Subcutaneous adipose tissue (tissue), 4 donors: Measurements from ENCODE around the gene PCDHA6. TPM values are rescaled to one million over a fixed set of nuclear protein-coding genes. Genes with fewer than 3 reads are reported as not detected.

Source experiments
- CTCF ChIP-seq: fragments of 450-650 bp; IDR thresholded peaks from one replicate; pipeline ENCODE4 v1.5.1; 2016; ENCODE audit warnings: low read depth, mild to moderate bottlenecking, control low read depth, antibody characterized with exemption, moderate library complexity
- total RNA-seq, 4 donors: library from RNA; depleted of rRNA; stranded (reverse); fragments of >200 nt; gene quantifications; one replicate each; pipeline ENCODE4 v1.1.0, GENCODE V29; 2016

PCDHA6 gene
- total RNA-seq, 4 donors from 2014 or later = 0.22 to 0.49 (median 0.36) TPM

- TF ChIP-seq CTCF = no peak
Observed at GRCh38 chr5:140821375-140822280, 6.1 kb upstream of the PCDHA6 start, which contains the start of gene PCDHA5. TSS of gene PCDHA5 (plus strand) at chr5:140821613.

GRCh38 chr5:140822281-140822629 lies 5.5 kb upstream of the PCDHA6 start:
- TF ChIP-seq CTCF = no peak

GRCh38 chr5:140823475-140823874 lies 4.3 kb upstream of the PCDHA6 start:
- no peak for TF ChIP-seq CTCF

- no peak for TF ChIP-seq CTCF
Observed at GRCh38 chr5:140828362-140828737, 590 bp downstream of the PCDHA6 start.

- TF ChIP-seq CTCF = no peak
Observed at GRCh38 chr5:140833993-140834392, 6.2 kb downstream of the PCDHA6 start, which contains the start of gene PCDHA7. TSS of gene PCDHA7 (plus strand) at chr5:140834269. CDS start at chr5:140834384, 115 bp downstream.

- no peak for TF ChIP-seq CTCF
Observed at GRCh38 chr5:140835622-140836510, 8.1 kb downstream of the PCDHA6 start.
